NCI-H1092 (cell line): Measurements from ENCODE around the gene KDSR.

ENCODE experiments used
- DNase-seq: peaks from one replicate; lab custom pipeline; 2025; lab: John Stamatoyannopoulos, UW

The KDSR gene

DNA sequence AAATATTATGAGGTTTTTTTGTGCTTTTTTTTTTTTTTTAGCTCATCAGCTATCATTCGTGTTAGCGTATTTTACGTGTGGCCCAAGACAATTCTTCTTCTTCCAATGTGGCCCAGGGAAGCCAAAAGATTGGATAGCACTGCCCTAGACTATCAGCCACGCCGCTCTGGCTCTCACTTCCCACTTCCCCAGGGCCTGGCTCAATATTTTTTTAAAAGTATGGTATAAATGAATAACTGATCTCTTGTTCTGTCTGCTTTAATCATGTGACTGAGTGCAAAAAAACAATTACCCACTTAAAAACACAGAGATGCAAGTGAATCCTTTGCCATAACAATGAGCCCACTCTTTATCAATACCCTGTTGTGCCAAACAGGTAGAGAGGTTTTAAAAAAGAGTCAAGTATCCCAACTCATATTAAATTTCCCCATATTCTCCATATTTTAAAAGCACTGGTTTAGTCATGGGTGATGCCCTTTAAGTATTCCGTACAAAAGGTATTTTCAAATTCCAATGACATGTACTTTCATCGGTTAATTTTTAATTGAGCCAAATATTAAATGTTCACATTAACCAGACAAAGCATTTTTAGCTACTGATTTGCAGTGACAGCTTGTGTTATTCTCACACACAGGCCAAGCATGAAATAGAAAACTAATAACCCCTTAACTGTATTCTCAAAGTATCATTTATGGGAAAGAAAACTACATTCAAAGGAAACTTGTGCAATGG, 60.0 kb downstream of the KDSR start:
- DNase-seq, result no peak

DNA sequence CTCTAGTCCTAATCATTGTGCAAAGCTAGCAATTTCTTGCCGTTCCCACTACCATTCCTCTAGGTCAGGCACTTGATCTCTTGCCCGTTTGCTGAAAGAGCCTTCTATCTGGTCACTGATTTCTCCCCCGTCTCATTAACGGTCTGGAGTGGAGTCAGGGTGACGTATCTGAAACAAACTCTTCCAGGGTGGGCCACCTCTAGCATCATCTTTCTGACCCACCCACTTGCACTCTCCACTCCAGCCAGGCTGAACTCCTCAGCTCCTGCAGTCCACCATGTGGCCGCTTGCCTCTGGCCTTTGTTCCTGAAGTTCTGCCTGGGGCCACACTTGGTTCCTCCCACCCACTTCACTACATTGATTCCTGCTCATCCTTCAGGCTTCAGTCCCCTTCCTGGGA, 60.8 kb downstream of the KDSR start:
- no peak for DNase-seq

DNA sequence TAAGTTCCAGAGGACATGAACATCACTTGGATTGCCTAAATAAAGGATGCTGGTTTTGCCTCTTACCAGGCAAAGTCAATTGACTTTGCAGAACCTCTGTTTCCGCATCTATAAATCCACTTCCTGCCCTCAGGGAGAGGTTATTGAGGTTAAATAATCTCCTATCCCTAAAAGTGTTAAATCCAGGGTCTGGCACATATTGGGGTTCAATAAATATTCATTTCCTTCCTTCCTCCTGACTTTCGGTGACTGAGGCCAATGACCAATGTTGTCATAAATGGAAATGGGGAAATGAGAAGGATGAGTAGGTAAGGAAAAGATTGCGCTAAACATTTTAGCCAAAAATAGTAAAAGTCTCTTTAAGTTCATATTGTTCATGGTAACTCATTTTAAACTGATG, 63.5 kb downstream of the KDSR start:
- DNase-seq, result no peak

DNA sequence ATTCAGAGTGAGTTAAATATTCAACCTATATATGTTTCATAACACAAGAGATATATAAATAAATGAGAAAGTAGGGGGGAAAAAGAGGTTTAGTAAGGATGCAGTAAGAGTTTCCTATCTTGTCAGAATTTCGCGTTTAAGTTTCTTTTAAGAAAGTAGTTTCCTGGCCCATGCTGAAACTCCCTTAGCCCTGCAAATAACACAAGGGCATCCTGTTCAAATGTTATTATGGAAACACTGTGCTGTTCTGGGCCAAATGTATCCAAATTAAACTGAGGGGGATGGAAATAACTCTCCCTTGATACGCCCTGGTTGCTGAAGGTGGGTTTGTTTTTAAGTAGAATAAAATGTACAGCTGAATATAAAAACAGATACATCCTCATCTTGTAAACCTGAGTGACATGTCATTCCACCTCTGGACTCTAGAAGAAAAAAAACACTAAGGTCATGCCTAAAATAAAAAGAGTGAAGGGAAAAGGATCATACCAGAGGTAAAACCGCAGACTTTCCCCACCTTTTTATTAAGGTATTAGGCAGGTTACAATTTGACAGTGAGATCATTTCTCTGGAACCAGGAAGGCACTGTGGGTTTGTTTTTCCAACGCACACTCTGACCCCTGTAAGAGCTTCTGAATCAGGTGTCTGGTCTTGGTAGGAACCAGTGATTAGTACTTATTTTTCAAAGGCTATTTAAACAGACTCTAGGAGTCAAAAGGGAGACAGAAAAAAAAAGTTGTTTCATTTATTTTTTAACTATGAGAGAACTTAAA, 64.2 kb downstream of the KDSR start:
- DNase-seq, result no peak

DNA sequence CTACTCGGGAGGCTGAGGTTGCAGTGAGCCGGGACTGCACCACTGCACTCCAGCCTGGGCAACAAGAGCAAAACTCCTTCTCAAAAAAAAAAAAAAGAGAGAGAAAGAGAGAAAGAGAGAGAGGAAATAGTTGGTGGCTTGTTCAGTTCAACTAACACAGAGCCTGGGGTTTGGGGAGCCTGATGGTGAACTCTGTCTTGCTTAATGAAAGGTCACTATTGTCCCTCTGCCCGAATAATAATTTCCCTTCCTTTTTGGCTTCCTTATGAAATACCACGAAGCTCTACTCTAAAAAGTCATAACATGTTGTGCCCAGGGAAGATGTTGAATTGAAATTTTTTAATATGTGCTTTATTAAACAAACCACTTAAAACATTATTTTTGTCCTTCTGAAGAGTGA, 64.8 kb downstream of the KDSR start:
- DNase-seq, result no peak

DNA sequence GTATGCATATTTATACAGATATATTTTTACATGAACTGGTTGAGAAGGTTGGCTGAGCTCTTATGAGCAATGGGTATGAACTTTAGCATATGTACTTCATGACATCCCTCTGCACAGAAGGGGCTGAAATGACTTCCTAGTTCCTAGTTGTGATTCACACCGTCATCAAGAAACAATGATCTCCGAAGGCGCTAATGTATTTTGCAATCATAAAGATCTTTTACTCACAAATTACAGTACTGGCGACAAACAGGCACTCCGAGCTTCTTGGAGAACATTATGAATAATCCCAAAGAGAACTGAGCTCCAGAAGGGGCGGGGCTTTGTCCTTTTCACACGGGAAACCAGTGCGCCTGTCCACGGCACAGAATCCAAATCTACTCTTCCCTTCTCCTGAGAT, 65.6 kb downstream of the KDSR start:
- no peak for DNase-seq

DNA sequence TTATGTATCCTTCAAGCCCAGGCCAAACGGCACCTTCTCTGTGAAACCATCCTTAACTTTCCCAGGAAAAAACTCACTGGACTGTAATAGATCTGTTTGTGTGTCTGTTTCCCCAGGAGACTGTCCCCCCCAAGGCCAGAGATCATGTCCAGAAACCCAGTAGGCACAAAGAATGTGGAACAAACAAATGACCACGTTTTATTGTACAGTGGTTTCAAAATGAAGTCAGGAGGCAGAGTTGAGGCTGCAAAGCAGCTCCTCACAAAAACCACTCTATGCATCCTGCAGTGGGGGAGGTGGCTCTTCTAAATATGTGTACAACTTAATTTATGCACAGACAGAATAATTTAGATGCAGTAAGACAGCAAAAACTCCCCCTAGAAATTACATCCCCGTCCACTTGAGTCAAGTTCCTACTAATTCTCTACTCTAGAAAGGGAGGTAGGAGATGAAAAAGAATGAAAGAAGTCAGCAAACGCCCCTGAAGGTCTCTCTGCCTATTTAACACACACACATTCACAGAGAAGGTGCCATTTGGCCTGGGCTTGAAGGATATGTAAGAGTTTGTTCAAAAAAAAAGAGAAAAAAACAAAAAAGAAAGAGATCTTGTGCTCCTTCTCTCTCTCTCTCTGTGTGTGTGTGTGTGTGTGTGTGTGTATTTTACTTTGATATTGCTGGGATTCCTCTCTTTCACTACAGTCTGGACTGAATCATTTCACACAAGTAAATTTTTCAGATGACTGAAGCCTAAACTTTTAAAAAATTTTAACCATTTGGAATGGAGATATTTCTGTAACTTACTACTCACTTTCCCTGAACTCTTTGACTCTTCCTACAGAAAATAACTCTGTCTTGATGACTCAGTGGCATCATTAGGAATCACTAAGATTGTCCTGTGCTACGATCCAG, 66.9 kb downstream of the KDSR start:
- no peak for DNase-seq

DNA sequence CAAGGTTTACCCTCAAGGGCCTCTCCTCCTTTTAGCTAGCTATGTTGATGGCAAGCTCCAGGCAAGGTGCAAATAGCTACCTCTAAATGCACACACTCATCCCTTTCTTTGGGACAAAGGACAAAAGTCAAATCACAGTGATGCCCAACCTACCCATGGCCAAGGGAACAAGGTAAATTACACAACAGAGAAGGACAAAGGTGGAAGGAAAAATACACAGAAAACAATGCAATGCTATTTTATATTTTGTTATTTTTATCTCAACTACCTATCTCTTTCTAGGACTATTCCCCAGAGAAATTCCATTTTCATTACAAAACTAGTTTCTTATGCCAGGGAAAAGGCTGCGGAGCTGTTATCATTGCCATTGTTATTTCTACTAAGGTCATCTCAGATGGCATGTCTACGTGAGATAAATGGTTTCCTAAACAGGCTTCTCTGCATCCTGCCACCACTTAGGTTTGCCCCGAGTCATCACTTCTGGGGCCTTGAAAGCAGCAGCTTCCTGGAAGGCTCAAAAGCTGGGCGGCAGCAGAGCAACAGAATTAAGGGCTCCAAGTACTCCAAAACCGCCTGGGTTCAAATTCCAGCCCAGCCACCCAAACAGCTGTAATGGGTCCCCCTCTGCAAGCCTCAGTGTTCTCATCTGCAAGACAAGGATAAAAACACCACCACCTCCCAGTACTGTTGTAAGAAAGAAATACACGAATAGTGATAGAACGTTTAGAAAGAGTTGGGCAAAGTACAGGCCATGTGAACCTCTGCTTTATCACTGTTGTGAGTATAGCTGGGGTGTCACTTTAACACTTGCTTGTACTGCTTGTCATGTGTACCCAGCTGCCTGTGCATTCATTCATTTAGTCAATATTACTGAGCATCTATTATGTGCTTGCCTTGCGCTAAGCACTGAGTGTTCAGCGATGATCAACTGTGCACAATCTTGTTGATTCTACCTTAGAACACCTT, 68.3 kb downstream of the KDSR start:
- DNase-seq, result no peak

DNA sequence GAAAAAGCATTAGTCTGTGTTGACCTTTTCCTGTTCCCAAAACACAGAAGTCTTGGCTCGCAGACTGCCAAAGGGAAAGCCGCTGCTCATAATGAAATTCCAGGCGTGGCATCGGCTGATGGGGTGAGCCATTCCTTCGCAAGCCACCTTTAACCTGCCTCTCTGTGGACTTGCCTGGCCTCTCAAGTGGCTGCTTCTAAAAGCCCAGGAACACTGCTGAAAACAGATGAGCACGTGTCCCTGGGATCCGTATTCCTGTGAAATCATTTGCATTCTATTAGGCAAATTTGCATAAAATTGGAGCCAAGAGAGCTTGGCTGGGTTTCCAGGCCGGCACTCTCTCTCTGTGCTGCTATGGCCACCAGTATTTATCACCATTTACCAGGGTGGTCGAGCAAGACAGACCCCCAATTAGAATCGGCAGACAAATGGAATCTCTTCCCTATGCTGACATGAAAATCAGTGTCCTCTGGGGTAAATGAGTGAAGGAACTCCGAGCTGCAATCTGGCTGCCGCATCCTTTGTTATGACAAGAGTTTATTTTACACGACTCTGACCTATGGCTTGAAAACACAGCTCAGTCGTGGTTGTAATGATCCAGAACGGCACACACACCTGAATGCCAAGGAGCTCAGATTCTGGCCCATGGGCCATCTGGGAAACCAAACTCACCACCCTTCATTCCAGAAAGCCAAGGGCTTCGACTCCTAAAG, 69.2 kb downstream of the KDSR start:
- no peak for DNase-seq

DNA sequence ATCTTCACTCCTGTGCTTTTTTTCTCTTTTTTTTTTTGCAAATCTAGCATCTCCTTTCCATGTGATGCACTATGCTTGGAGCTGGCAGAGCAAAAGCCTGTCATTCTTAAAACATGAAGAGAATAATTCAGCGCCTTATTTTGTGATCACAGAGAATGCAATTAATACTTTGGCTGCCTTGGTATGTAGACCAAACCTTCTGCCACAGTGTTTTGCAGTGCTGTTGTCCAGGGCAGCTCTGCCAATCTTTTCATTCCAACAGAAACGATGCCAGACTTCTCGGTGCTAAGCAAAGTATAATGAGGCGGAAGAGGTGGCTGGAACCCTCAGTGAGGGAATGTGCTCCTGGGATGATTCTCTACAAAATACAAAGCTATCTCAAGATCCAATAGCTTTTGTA, 73.1 kb downstream of the KDSR start:
- no peak for DNase-seq

DNA sequence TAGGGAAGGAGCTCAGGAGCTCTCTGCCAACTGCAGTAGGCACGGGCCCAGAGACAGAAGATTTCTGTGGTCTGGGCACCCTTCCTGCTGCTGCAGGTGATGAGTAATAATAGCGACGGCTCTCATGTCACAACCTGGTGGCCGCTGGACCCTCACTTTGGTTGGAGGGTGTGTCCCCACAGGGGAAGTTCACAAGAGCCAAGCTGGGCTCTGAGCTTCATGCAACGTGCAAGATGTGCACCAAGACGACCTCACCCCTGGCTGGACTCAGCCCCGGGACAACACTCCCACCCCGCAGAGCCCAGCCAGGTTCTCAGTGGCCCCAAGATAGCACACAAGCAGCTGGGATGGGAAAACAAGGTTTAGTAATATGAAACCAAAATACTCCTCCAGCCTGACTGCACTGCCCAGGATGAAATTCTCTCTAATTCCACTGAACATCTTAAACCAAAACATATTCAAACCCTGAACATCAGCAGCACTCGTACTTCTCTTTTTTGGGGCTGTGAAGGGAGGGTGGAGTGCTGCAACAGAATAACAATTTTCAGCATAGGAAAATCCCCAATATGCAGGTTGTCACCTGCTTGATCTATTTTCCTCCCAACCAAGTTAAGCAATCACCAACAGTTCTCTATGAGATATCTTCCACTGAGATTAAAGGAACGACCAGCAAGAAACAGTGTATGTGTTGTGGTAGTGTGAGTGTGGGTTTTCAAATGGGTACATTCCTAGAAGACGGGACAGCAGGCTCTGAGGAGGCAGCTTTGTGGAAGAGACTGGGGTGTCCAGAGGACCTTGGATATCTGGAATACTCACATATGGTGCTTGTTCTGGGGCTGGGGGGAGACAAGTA, 73.9 kb downstream of the KDSR start:
- no peak for DNase-seq

DNA sequence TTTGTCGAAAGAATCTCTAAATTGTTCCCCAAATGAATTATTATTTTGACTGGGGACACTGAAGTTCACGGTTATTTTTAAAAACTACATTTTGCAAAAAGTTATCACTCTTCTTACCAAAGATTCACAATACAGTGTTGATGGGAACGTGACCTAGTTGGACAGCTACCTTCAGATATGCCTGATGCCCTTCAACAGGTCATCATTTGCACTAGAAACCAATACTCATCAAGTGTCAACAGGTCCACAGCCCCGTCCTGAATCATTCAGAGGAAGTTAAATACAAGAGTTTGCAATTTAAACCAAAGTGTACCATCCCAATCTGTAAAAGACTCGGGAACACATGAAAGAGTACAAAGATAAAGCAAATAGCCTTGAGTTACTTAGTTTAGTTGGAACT, 75.7 kb downstream of the KDSR start:
- DNase-seq, result no peak

DNA sequence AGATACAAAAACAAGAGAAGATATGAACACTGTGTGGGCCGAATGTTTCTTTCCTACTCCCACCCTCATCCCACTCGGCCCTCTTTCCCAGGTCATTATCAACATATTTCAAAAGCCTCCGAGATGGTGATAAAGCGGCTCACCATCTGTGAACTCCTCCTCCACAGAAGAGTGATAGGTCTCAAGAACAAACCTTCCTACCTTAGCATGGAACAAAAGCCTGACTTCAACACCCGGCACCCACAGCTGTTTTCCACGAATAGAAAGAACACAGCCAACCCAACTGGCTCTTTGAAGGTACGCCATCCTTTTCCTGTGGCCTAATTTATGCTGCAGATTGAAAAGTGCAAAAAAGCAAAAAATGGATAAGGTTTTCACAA, 76.2 kb downstream of the KDSR start:
- no peak for DNase-seq

DNA sequence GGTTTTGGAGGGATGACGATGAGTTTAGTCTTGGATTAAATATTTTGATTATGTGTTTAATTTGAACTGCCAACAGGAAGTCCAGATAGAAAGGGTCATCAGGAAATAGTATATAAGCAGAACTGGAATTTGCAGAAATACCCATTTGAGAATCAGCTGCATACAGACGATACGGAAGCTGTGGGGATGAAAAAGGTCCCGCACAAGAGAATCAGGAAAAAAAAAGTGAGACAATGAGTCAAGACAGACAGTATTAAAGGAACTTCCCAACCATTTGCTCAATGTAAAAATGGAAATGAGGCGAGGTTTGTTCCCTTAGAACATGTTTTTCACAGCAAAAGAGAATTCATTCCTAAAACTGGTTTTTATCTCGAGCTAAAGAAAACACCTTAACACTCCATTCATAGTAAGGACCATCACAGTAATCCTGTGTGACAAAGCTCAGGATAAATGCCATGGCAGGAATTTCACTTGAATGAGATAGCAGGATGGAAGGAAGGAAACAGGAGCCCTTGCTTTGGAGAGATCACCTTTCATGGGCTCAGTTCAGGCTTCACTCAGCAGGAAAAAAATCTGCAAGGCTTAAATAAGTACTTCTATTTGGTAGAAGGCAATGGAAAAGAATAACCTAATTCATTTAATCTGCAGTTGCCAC, 76.7 kb downstream of the KDSR start:
- DNase-seq, result no peak

DNA sequence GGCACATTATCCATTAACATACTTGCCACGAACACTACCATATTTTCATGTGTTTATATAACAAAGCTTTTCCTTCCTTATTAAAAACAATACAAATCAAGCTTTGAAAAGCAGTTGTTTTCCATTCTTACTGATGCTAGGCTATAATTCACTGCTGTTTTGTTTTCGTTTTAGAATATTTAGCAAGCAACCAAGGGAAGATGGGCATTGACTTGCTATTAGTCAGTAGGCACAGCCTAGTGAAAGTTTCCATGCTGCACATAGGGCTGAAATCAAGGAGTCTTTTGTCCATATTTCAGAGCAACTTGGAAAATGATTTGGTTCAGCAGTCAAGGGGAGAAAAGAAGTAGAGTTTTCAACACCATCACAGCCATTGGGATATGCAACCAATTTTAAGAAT, 78.7 kb downstream of the KDSR start:
- DNase-seq, result no peak

DNA sequence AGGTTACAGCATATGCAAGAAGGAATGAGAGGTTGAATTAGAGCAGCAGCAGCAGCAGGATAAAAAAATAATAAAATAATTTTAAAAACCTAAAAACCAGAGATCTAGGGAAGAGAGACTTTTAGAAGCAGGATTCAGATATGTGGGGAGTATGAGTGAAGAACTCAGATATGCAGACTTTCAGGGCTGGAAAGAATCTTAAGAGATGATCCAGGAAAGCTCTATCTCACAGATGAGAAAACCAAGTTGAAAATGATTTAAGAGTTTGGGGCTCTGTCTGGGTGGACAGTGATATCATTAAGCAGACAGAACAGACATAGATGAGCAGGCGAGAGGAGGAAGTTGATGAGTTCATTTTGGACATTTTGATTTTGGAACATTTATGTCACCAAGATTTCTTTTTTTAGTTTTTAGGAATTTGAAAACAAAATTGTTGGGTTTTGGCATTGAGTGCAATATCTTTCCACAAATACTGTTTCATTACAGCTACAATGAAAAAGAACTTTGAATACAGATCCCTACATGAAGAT, 79.2 kb downstream of the KDSR start:
- no peak for DNase-seq

DNA sequence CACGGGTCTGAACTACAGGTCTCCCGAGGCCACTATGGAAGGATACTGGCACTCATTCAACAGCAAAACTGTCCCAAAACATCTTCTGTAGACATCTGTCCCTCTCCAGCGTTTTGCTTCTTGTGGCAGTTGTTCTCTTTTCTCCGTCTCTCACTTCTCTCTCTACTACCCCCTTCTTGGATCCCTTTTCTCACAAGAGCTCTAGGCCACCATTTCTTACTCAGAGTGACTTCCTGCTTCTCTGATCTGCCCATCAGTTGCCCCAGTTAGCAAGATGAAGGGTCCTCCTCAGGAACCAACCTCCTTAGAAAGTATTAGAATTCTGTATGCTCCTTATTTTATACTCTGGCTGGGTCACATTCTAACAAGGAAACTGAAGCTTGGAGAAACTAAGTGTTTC, 80.1 kb downstream of the KDSR start:
- no peak for DNase-seq

DNA sequence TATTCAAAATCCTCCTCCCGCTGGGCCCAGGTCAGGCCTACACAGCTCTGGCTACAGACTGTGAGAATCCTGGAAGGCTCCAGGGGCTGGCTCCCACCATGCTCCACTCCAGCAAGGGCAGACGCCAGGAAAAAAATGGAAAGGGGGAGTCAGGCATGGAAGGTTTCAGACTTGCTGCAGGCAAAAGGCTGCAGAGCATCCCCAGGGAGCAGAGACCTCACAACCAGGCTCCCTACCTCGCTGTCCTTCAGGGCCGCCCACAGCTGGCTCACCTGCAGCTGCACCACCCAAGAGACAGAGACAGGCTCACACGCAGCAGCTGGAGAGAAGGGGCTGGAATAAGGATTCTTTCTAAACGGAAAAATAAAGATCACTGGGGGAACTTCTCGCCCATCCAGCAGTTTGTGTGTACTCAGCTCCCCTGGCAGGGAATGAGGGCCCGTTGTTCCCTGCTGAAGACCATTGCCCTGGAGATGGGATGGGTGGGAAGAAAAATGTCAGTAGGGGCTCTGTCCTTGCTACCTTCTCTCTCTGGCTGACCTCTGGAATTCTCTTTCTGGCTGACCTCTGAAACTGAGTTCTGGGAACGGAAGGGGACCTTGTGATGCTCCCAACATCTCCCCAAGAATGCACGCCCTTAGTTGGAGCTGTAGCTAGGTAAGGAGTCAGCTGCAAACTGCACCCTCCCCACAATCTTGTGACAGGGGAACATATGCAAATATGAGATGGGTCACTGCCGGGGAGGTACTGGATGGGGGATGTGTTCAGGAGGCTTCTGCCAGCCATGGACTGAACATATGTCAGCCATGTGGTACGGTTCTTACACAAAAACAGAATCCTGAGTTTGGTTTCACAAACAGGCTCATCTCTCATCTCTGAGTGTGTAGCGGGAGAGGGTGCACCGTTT, 81.9 kb downstream of the KDSR start:
- DNase-seq, result no peak
